Keratinocyte (primary cell): ENCODE results near the gene CMYA5. TPM values are rescaled to one million over a fixed set of nuclear protein-coding genes. Genes with fewer than 3 reads are reported as not detected.

Experiments
- DNase-seq: peaks from one replicate; pipeline ENCODE4 v3.0.0-alpha.2; 2011; ENCODE audit warnings: low read depth, missing footprints, low spot score
- FAIRE-seq: peaks from 2 replicates; lab custom pipeline; 2011; peaks lifted over from hg19 to GRCh38; lab: Jason Lieb, UNC
- H2AFZ ChIP-seq: 2 replicates; pipeline ENCODE4 v1.6.0; 2012; ENCODE audit warnings: low read length, control low read depth, inconsistent platforms; ENCODE audit not compliant: control insufficient read depth
- H3K27ac ChIP-seq: 2 replicates; pipeline ENCODE4 v1.5.1; 2011; ENCODE audit warnings: low read length; ENCODE audit not compliant: control insufficient read depth, insufficient read depth
- H3K27me3 ChIP-seq: 3 replicates; pipeline ENCODE4 v1.6.0; 2011; ENCODE audit warnings: low read length; ENCODE audit not compliant: control insufficient read depth, insufficient read depth; ENCODE audit errors: extremely low read depth
- H3K36me3 ChIP-seq, 2 experiments: 2 replicates in 1 of 2; 3 replicates in 1 of 2; pipeline ENCODE4 v1.5.1; 2011; ENCODE audit warnings: low read length in 2 of 2, mild to moderate bottlenecking in 1 of 2; ENCODE audit not compliant: control insufficient read depth in 2 of 2, insufficient read depth in 2 of 2; ENCODE audit errors: extremely low read depth in 1 of 2
- H3K4me1 ChIP-seq: 3 replicates; pipeline ENCODE4 v1.5.1; 2011; ENCODE audit warnings: low read length; ENCODE audit not compliant: control insufficient read depth, insufficient read depth; ENCODE audit errors: extremely low read depth
- H3K4me2 ChIP-seq: 3 replicates; pipeline ENCODE4 v1.6.0; 2011; ENCODE audit warnings: low read depth, low read length; ENCODE audit not compliant: control insufficient read depth, insufficient read depth; ENCODE audit errors: extremely low read depth
- H3K4me3 ChIP-seq, 3 experiments: fragments of 200-600 bp in 1 of 3; sonication (generic) in 1 of 3; 2 replicates in 2 of 3; 3 replicates in 1 of 3; pipeline ENCODE4 v1.5.1; 2011 to 2016; ENCODE audit warnings: low read length in 3 of 3, mild to moderate bottlenecking in 3 of 3, control low read depth in 2 of 3, inconsistent platforms in 1 of 3, low read depth in 1 of 3, mixed read lengths in 1 of 3, mixed run types in 1 of 3, moderate library complexity in 1 of 3; ENCODE audit not compliant: control insufficient read depth in 2 of 3, insufficient read depth in 2 of 3; ENCODE audit errors: extremely low read depth in 1 of 3
- H3K79me2 ChIP-seq: 2 replicates; pipeline ENCODE4 v1.6.0; 2012; ENCODE audit warnings: low read length; ENCODE audit not compliant: control insufficient read depth, insufficient read depth
- H3K9ac ChIP-seq: 3 replicates; pipeline ENCODE4 v1.6.0; 2011; ENCODE audit warnings: low read length; ENCODE audit not compliant: control insufficient read depth, insufficient read depth; ENCODE audit errors: extremely low read depth
- H3K9me1 ChIP-seq: 3 replicates; pipeline ENCODE4 v1.6.0; 2011; ENCODE audit warnings: low read length; ENCODE audit not compliant: control insufficient read depth, insufficient read depth; ENCODE audit errors: extremely low read depth
- H3K9me3 ChIP-seq: 2 replicates; pipeline ENCODE4 v1.5.1; 2012; ENCODE audit warnings: low read depth, low read length; ENCODE audit not compliant: control insufficient read depth
- H4K20me1 ChIP-seq: 3 replicates; pipeline ENCODE4 v1.6.0; 2011; ENCODE audit warnings: low read length; ENCODE audit not compliant: control insufficient read depth, insufficient read depth; ENCODE audit errors: extremely low read depth
- CTCF ChIP-seq, 3 experiments: IDR thresholded peaks in 1 of 3; conservative IDR thresholded peaks in 1 of 3; optimal IDR thresholded peaks in 1 of 3; 2 replicates in 2 of 3; 3 replicates in 1 of 3; pipeline versions ENCODE3 to v1.5.1; 2011; ENCODE audit warnings: low read length in 3 of 3, mild to moderate bottlenecking in 3 of 3, moderate library complexity in 2 of 3, control low read depth in 1 of 3, inconsistent platforms in 1 of 3; ENCODE audit not compliant: insufficient read depth in 2 of 3; ENCODE audit errors: extremely low read depth in 1 of 3
- EZH2 ChIP-seq: IDR thresholded peaks from one replicate; pipeline ENCODE4 v1.6.1; 2012; ENCODE audit warnings: inconsistent platforms, mild to moderate bottlenecking, low read length, moderate library complexity
- dilution Hi-C: fragments of 300-500 bp; cut with MboI; formaldehyde crosslinking; loops from one replicate; pipeline ENCODE4 v1.7.0; 2020; ENCODE audit warnings: low sequenced_read_pairs; ENCODE audit not compliant: extremely low pct_ligation_motif_present
- polyA plus RNA-seq, 5 experiments: library from polyadenylated mRNA; depleted of rRNA in 3 of 5; stranded (reverse) in 3 of 5; stranded (forward) in 1 of 5; unstranded in 1 of 5; fragments of >200 nt; gene quantifications; 1 replicate in 1 of 5; 2 replicates in 3 of 5; 3 replicates in 1 of 5; pipeline versions ENCODE4 v1.2.1 to v1.2.3, GENCODE V29; 2011 to 2012; ENCODE audit warnings: missing spikeins in 2 of 5, low read depth in 1 of 5, low replicate concordance in 1 of 5

CMYA5 gene
- polyA plus RNA-seq, 1 donor (not counting 4 experiments of a cell fraction or from before 2014, with no cell fraction given): 0.25 TPM

GRCh38 chr5:79736528-79737514 is 47.2 kb downstream of the CMYA5 start:
- H3K27me3 ChIP-seq: peaks cover 17% of the 10 kb centered on the region

GRCh38 chr5:79738349-79738748 is 48.7 kb downstream of the CMYA5 start:
- H3K9me1 ChIP-seq: no peaks in the 10 kb centered on the region
- no peak for DNase-seq
- H2AFZ ChIP-seq: no peak overlapping the region
- no peaks in the 10 kb centered on the region for H3K36me3 ChIP-seq
- H3K4me3 ChIP-seq: no peak overlapping the region
- FAIRE-seq: no peak
- dilution Hi-C loops: no loop called here
- no peaks in the 10 kb centered on the region for H3K79me2 ChIP-seq
- H3K9ac ChIP-seq: no peak overlapping the region
- peaks cover 6% of the 10 kb centered on the region for H3K27me3 ChIP-seq
- no peaks in the 10 kb centered on the region for H3K9me3 ChIP-seq
- no peak overlapping the region for H3K4me2 ChIP-seq
- no peaks in the 10 kb centered on the region for H3K4me1 ChIP-seq
- H4K20me1 ChIP-seq: no peaks in the 10 kb centered on the region
- H3K27ac ChIP-seq: no peak overlapping the region
- TF ChIP-seq CTCF (optimal IDR thresholded peaks at IDR 0.05 in 1 of 3, IDR thresholded peaks at IDR 0.05 in 1 of 3, conservative IDR thresholded peaks at IDR 0.05 in 1 of 3; ENCODE audit: extremely low read depth in 1 of 3, insufficient read depth in 2 of 3, low read length in 3 of 3) (no peak), EZH2 (no peak)

More at GRCh38 chr5:79736528-79737514, 47.2 kb downstream of the CMYA5 start:
- H4K20me1 ChIP-seq: no peaks in the 10 kb centered on the region
- H3K9me3 ChIP-seq: no peaks in the 10 kb centered on the region
- dilution Hi-C loops: no loop called here
- DNase-seq: no peak
- H3K9ac ChIP-seq: no peak overlapping the region
- H2AFZ ChIP-seq: no peak overlapping the region
- no peaks in the 10 kb centered on the region for H3K9me1 ChIP-seq
- H3K27ac ChIP-seq: no peak overlapping the region
- H3K4me2 ChIP-seq: no peak overlapping the region
- no peak for TF ChIP-seq CTCF (optimal IDR thresholded peaks at IDR 0.05 in 1 of 3, IDR thresholded peaks at IDR 0.05 in 1 of 3, conservative IDR thresholded peaks at IDR 0.05 in 1 of 3; ENCODE audit: extremely low read depth in 1 of 3, insufficient read depth in 2 of 3, low read length in 3 of 3)
- no peak for TF ChIP-seq EZH2
- no peaks in the 10 kb centered on the region for H3K79me2 ChIP-seq
- H3K36me3 ChIP-seq: no peaks in the 10 kb centered on the region
- H3K4me1 ChIP-seq: no peaks in the 10 kb centered on the region
- FAIRE-seq: no peak
- H3K4me3 ChIP-seq: no peak overlapping the region
